HG02973 (cell line): ENCODE data around the gene PDGFA.

Experiments used
- ATAC-seq: cut with Tn5 transposase; IDR thresholded peaks from one replicate; pipeline ENCODE4 v1.9.1; 2021; ENCODE audit warnings: moderate library complexity; ENCODE audit not compliant: unreplicated experiment

The PDGFA gene

DNA sequence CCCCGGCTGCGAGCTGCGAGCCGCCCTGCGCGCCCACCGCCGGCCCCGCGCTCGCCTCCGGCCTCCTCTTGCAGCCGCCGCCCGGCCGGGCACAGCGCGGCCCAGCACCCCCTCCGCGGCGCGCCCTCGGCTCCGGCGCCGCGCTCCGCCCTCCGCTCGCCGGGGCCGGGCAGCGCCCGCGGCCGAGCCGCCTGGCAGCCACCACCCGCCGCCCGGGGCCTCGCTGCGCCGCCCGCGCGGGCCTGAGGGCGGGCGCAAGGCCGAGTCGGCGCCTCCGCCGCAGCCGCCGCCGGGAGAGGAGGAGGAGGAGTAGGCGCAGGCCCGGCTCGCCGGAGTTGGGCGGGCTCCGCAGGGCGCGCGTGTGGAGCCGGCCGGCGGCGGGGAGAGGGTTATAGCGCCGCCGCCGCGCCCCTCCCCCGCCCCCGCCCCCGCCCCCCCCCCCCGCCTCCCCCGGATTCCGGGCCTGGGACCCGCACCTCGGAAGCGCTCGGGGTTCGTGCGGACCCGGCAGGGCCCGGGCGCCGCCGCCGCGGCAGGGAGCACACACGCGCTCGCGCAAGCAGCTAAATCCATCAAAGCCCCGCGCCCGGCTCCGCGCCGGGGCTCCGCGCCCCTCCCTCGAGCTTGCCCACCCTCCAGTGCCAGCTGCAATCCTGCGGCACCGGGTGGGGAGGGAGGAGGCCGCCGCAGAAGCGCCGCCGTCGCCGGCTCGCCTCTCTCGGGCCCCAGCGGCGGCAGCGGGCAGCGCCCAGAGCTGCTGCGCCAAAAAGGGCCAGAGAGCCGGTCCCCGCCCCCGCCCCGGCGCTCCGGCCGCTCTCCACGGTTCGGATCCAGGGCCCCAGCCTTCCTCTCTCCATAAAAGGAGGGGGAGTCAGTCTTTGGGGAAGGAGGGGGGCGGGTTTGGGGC is at the start of gene PDGFA:
PDGFA (minus strand) TSS at position 363 of the 907 bp plus-strand sequence. CDS start 845 bp downstream, outside the sequence.
- ATAC-seq, result no peak

DNA sequence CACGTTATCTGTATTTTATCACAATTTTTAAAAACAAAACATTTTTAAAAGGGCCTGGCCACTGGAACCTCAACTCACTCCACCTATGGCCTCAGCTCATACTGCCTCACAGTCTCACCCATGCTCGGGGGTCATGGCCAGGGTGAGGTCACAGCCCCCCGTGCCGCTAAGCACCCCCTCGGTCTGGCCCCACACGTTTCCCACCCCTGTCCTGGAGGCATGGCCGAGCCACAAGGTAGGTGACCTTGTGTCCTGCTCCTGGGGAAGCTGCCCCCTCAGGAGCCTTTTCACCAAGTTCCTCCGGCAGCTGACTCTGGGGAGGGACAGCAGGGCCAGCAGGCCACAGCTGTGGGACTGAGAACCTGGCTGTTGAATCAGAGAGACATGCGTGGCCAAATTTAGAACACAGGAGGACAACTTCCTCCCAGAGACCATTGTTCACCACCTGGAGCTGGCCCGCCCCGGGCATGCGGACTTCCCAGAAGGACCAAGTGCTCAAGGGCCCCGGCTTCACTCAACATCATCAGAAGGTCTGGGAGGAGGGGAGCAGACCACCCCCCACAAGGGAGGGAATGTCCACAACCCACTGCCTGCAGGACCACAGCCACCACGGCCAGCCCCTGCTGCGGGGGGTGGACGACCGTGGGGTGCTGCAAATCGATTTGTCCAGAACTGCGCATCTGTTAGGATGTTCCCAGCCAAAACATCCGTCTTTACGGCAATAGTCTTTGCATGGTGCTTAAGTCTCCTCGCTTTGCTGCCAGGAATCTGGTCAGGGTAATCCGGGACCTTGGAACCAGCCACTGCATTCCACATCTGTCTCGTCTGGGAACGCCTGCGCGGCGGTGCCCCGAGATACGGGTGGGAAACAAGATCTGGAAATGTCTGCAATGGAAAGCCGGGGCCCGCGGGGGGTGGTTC is 48.6 kb upstream of the PDGFA start:
- ATAC-seq, result no peak

DNA sequence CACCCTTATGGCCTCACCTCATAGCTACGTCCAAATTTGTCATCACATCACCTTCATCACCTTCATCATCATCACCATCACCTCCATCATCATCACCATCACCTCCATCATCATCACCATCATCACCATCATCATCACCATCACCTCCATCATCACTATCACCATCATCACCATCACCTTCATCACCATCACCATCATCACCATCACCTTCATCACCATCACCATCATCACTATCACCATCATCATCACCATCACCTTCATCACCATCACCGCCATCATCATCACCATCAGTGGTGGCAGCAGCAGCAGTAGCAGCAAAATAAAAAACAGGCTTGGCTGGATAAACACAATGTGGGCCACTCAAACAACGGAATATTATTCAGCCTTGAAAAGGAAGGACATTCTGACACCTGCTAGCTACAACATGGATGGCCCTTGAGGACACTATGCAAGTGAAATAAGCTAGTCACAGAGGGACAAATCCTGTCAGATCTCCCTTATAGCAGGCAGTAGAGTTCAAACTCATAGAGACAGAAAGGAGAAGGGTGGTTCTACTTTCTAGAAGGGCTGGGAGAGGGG is 47.7 kb upstream of the PDGFA start:
- no peak for ATAC-seq

- no peak for ATAC-seq
Observed at GRCh38 chr7:566100-566499, 46.5 kb upstream of the PDGFA start.

DNA sequence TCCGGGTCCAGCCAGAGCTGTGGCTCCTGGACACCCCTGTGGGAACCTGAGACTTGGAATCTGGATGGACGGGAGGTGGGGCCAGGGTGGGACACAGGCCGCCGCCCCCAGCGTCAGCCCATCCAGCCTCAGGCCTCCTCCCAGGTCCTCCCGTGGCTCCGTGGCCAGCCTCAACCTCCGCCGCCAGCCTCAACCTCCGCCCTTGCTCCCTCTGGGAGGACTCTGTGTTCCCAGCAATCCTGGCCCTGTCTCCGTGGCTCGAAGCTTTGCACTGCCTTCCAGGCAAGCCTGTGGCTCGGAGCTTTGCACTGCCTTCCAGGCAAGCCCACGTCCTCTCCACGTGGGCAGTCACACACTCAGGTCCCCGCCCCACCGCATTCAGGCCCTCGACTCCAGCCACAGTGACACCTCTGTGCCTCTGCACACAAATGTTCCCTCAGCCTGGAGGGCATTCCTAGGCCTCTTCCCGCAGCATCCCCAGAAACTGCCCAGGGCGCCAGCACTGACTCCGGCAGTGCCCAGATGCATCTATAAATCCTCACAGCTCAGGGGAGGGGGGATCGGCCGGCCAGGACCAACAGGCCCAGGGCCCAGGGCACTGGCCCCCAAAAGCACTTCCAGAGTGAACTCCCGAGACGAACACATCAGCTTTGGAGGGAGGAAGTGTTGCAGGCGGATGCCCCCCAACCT is 44.7 kb upstream of the PDGFA start:
- no peak for ATAC-seq

DNA sequence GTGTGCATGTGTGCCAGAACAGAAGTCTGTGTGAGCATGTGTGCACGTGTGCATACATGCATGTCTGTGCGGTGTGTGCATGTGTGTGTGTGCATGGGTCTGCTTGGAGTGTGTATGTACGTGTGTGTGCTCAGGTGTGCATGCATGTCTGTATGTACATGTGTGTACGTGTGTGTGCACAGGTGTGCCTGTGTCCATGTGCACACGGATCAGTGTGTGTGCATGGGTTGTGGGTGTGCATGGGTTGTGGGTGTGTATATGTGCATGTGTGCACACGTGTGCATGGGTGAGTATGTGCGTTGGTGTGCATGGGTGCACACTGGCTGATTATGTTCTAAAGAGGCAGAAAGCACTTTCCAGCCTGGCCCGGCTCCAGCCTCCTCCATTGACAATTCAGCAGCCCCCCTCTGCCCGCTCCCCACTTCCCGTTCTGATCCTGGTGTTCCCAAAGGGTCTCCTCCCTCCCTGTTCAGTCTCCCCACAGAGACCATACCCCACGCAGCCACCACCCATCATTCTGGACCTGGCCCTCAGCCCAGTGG is 44.1 kb upstream of the PDGFA start:
- ATAC-seq, result no peak

GRCh38 chr7:562789-563628 is 43.4 kb upstream of the PDGFA start:
- ATAC-seq, result no peak

DNA sequence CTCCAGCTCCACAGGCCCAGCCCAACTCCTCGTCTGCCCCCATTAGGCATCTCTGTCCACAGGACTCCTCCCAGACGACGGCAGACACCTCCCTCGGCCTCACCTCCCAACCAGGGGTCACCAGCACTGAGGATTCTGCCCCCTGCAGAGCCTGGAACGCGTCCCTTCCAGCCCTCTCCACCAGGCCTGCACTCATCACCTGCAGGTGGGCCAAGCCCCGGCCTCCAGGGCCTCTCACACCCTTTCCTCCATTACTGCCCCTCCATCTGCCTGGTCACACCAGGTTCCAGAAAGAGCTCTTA is 42.7 kb upstream of the PDGFA start:
- ATAC-seq, result no peak

- no peak for ATAC-seq
Observed at GRCh38 chr7:561631-562373, 42.2 kb upstream of the PDGFA start.

- ATAC-seq, result no peak
Observed at GRCh38 chr7:560966-561630, 41.5 kb upstream of the PDGFA start.

DNA sequence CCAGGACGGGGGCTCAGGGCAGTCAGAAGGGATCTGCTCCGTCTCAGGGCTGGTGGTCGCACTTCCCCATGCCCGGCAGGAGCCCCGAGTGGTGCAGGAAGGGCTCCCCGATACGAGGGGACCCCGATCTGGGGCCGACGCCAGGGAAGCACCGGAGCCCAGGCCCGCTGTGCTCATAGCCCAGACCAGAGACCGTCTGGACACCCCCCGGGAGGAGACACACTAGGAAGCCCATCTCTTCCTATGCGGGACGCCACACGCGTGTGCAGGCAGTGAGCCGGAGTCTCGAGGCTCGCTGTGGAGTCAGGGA is 39.7 kb upstream of the PDGFA start:
- no peak for ATAC-seq

- no peak for ATAC-seq
Observed at GRCh38 chr7:557558-557881, 37.9 kb upstream of the PDGFA start.

- ATAC-seq, result no peak
Observed at GRCh38 chr7:556837-557557, 37.4 kb upstream of the PDGFA start.

DNA sequence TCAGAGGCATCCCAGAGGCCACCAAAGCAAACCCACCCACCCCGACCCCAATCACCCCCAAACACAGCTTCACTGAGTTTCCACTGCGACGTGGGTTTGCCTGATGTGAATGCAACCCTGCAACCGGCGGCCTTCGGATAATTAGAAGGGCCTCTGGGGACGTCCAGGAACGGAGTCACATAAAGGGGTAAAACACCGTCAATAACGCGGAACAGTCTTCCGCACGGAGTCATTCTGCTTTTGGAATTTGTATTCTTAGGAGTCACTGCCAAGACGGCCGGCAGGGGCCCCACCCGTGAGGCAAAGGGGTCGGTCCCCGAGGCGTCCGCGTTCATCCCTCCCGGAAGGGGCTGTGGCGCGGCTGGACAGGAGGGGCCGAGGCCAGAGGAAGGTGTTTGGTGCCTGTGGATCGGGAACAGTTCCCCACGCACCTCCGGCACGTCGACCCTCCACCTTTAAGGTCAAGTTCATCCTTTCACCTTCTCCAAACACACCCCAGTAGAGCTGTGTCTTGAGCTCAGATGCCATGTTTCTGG is 36.7 kb upstream of the PDGFA start:
- ATAC-seq, result no peak

- ATAC-seq, result no peak
Observed at GRCh38 chr7:555551-556160, 36.0 kb upstream of the PDGFA start.

DNA sequence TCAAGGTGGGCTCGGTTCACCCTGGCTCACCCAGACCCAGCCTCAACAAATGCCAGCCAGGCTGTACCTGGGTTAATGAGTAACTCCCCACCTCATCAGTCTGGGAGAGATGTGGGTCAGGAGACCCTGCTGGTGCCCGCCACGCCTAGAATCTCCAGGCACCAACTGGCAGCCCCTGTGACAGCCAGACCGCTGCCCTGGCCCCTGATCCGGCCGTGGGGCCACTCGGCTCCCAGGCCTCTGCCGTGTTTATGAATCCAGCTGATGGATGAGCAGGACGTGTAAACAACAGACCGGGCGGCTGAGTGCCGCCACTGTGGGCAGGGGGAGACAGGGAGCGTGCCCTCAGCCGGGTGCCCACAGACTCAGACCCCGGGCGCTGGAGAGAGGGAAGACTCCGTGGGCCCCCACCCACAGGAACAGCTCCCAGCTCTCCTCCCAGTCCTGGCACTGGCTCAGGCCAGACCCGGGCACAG is 34.0 kb upstream of the PDGFA start:
- ATAC-seq, result no peak

DNA sequence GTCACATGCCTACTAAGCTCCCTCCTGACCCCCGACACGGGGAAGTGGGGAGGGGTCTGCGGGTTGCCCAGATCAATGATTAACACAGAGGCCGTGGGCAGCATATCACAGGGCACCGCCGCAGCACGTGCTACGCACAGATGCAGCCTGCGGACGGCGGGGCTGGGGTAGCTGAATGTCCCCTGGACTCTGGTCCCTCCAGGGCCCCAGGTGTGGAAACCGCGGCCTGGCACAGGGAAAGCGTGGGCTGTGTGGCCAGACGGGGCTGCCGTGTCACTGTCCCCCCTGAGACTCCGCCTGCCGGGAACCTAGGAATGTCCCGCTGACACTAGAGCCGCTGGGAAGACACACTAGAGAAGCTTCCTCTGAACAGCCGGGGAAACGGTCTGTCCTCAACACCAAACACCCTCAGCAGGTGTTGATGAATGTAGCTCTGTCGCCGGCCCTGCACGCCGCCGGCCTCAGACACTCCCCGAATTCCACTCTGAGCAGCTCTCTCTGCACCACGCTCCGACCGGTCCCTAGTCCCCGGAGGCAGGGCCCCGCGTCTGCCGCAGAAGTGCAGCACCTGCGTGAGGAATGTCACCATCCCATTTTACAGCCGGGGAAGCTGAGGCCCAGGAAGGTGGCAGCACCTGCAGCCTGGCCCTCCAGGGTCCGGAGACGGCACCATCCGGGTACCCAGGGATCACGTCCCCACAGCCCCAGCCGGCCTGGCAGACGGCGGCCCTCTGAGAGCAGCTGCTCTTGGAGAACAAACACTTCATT is 33.4 kb upstream of the PDGFA start:
- no peak for ATAC-seq
